ENCODE results near the gene TUBGCP3.

- TF ChIP-seq CTCF (conservative IDR thresholded peaks at IDR 0.05; ENCODE audit: low read depth in 2 of 2), result no peak
- no peak for TF ChIP-seq EZH2 (IDR thresholded peaks at IDR 0.05; ENCODE audit: low read depth, unreplicated experiment)
- no peak for TF ChIP-seq NANOG (IDR thresholded peaks at IDR 0.05; ENCODE audit: borderline replicate concordance)
- TF ChIP-seq POLR2AphosphoS5 (IDR thresholded peaks at IDR 0.05; ENCODE audit: low read depth), result no peak
- no peak for TF ChIP-seq ETS1 (IDR thresholded peaks at IDR 0.05)
- TF ChIP-seq STAT1 (IDR thresholded peaks at IDR 0.05; ENCODE audit: unreplicated experiment), result no peak
- TF ChIP-seq REST (IDR thresholded peaks at IDR 0.05; ENCODE audit: unreplicated experiment), result no peak
Observed at GRCh38 chr13:112624602-112625430, 36.9 kb upstream of the TUBGCP3 start.
